Uterus (tissue), 4 donors: Measurements from ENCODE around the gene PRDM2. TPM values are rescaled to one million over a fixed set of nuclear protein-coding genes. Genes with fewer than 3 reads are reported as not detected.

Experiments used
- DNase-seq, 2 donors: peaks; one replicate each; pipeline ENCODE4 v3.0.0-alpha.2; 2019 to 2020
- H3K27ac ChIP-seq, 2 donors: fragments of 200-600 bp; sonication (generic); 1 replicate in 1 of 2; 2 replicates in 1 of 2; pipeline ENCODE4 v1.5.1; 2016 to 2018
- H3K27me3 ChIP-seq, 2 donors: fragments of 200-600 bp; sonication (generic); one replicate each; pipeline ENCODE4 v1.5.1; 2018 to 2019; ENCODE audit warnings: control low read depth in 1 of 2
- H3K36me3 ChIP-seq, 2 donors: fragments of 200-600 bp; sonication (generic); one replicate each; pipeline ENCODE4 v1.5.1; 2019; ENCODE audit warnings: control low read depth in 1 of 2
- H3K4me1 ChIP-seq, 2 donors: fragments of 200-600 bp; sonication (generic); one replicate each; pipeline ENCODE4 v1.5.1; 2018 to 2019; ENCODE audit warnings: control low read depth in 1 of 2
- H3K4me3 ChIP-seq, 2 donors: fragments of 200-600 bp; sonication (generic); 1 replicate in 1 of 2; 2 replicates in 1 of 2; pipeline ENCODE4 v1.5.1; 2018 to 2019; ENCODE audit warnings: mild to moderate bottlenecking in 1 of 2
- H3K9me3 ChIP-seq, 2 donors: fragments of 200-600 bp; sonication (generic); one replicate each; pipeline ENCODE4 v1.5.1; 2019; ENCODE audit warnings: control low read depth in 1 of 2
- POLR2A ChIP-seq, 2 donors: fragments of 450-650 bp; IDR thresholded peaks; one replicate each; pipeline ENCODE4 v1.6.1; 2016; ENCODE audit warnings: antibody characterized with exemption in 2 of 2, mild to moderate bottlenecking in 1 of 2, moderate library complexity in 1 of 2
- intact Hi-C: fragments of 100-400 bp; cut with DNase I; formaldehyde crosslinking; loops from one replicate; pipeline ENCODE4 v1.15.1; 2023; ENCODE audit warnings: low total_unique reads
- total RNA-seq, 4 donors: library from RNA; depleted of rRNA in 3 of 4; stranded (reverse); fragments of >200 nt in 3 of 4; gene quantifications; one replicate each; pipeline versions ENCODE4 v1.1.0 to v1.2.4, GENCODE V29; 2014 to 2023
- TF ChIP-seq, protein P1 (sequence below), 4 experiments: fragments of 200-600 bp in 2 of 4; fragments of 450-650 bp in 2 of 4; sonication (generic) in 2 of 4; IDR thresholded peaks; one replicate each; pipeline ENCODE4 v1.5.1; 2016 to 2019; ENCODE audit warnings: antibody characterized with exemption in 4 of 4, mild to moderate bottlenecking in 2 of 4, moderate library complexity in 1 of 4
- donor health status: DM: yes; HTN: yes; CAD: no.

The PRDM2 gene
- 10 to 100 TPM; 13.1 to 72.8 (median 37.0) TPM for total RNA-seq

DNA sequence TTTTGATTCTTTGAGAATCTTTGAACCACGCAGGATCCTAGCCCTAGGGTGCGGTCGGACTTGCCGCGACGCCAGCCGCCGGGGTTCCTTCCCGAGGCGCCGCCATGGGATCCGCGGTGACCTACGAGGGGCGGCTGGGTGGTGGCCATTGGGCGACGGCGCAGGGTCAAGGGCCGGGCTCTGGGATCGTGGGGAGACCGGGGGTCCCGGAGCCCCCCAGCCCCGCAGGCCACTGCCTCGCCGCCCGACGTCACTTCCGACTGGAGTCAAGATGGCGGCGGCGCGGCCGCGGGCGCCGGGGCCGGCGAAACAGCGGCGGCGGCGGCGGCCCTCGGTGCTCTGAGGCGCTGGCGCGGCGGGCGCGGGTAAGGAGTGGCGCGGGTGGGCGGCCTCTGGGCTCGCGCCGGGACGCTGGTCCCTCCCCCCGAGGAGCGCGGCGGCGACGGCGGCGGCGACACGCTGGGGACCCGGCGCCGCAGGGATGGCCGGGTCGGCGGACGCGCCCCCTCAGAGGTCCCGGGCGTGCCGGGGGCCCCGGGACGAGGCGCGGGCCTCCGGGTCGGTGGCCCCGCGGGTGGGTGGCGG lies at the start of gene PRDM2:
PRDM2 (plus strand) TSS at position 253 of the 585 bp plus-strand sequence. CDS start 15,418 bp downstream, outside the sequence.
- Histone ChIP-seq H3K4me1 (no peaks in the 10 kb centered on the region), H3K36me3 (no peaks in the 10 kb centered on the region), H3K27ac (peak within 1 kb of the TSS; percentile 92 to 94), H3K9me3 (no peaks in the 10 kb centered on the region), H3K27me3 (no peaks in the 10 kb centered on the region), H3K4me3 (peak within 1 kb of the TSS; percentile 79 to 87)
- peak; percentile 28 to 45 for DNase-seq
- intact Hi-C loops, result no loop called here
- TF ChIP-seq POLR2A (IDR thresholded peaks at IDR 0.05), result peak in 1 of 2 donors; percentile 37
- TF ChIP-seq, protein P1, sequence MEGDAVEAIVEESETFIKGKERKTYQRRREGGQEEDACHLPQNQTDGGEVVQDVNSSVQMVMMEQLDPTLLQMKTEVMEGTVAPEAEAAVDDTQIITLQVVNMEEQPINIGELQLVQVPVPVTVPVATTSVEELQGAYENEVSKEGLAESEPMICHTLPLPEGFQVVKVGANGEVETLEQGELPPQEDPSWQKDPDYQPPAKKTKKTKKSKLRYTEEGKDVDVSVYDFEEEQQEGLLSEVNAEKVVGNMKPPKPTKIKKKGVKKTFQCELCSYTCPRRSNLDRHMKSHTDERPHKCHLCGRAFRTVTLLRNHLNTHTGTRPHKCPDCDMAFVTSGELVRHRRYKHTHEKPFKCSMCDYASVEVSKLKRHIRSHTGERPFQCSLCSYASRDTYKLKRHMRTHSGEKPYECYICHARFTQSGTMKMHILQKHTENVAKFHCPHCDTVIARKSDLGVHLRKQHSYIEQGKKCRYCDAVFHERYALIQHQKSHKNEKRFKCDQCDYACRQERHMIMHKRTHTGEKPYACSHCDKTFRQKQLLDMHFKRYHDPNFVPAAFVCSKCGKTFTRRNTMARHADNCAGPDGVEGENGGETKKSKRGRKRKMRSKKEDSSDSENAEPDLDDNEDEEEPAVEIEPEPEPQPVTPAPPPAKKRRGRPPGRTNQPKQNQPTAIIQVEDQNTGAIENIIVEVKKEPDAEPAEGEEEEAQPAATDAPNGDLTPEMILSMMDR (IDR thresholded peaks at IDR 0.05), result no peak

DNA sequence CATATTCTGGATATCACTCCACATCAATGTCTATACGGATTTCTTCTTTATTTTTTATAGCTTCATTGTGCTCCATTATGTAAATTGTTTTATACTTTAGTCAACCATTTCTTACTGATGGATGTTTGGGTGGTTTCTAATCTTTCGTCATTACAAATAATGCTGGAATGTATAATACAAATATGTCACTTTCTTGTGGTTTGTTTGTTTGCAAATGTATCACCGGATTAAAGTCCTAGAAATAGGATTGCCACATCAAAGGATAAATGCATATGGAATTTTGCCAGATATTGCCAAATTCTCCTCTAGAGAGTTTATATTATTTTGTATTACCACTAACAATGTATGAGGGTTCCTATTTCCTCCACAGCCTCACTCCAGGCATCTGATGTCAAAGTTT lies 48.7 kb upstream of the PRDM2 start:
- intact Hi-C loops, result no loop called here
- no peak overlapping the region for H3K27ac ChIP-seq

GRCh38 chr1:13652238-13652637 lies 47.8 kb upstream of the PRDM2 start:
- intact Hi-C loops, result no loop called here
- DNase-seq, result no peak
- H3K36me3 ChIP-seq, result no peaks in the 10 kb centered on the region
- H3K27me3 ChIP-seq, result no peaks in the 10 kb centered on the region
- no peaks in the 10 kb centered on the region for H3K9me3 ChIP-seq
- TF ChIP-seq, protein P1 (IDR thresholded peaks at IDR 0.05), result no peak
- TF ChIP-seq POLR2A (IDR thresholded peaks at IDR 0.05), result no peak
- H3K4me1 ChIP-seq, result no peaks in the 10 kb centered on the region
- no peak overlapping the region for H3K4me3 ChIP-seq
- H3K27ac ChIP-seq, result no peak overlapping the region

More for the DNA sequence above, 48.7 kb upstream of the PRDM2 start:
- H3K36me3 ChIP-seq, result no peaks in the 10 kb centered on the region
- DNase-seq, result no peak
- no peaks in the 10 kb centered on the region for H3K27me3 ChIP-seq
- no peak overlapping the region for H3K4me3 ChIP-seq
- TF ChIP-seq, protein P1 (IDR thresholded peaks at IDR 0.05), result no peak
- TF ChIP-seq POLR2A (IDR thresholded peaks at IDR 0.05), result no peak
- H3K9me3 ChIP-seq, result no peaks in the 10 kb centered on the region
- no peaks in the 10 kb centered on the region for H3K4me1 ChIP-seq

GRCh38 chr1:13661539-13661938 lies 38.4 kb upstream of the PRDM2 start:
- no peaks in the 10 kb centered on the region for H3K4me1 ChIP-seq
- H3K27ac ChIP-seq, result peak overlapping the region; percentile 52 to 70
- no peaks in the 10 kb centered on the region for H3K9me3 ChIP-seq
- H3K27me3 ChIP-seq, result no peaks in the 10 kb centered on the region
- TF ChIP-seq POLR2A (IDR thresholded peaks at IDR 0.05), result no peak
- TF ChIP-seq, protein P1 (IDR thresholded peaks at IDR 0.05), result no peak
- no peak overlapping the region for H3K4me3 ChIP-seq
- intact Hi-C loops, result no loop called here
- DNase-seq, result peak; percentile 21 to 45
- no peaks in the 10 kb centered on the region for H3K36me3 ChIP-seq

DNA sequence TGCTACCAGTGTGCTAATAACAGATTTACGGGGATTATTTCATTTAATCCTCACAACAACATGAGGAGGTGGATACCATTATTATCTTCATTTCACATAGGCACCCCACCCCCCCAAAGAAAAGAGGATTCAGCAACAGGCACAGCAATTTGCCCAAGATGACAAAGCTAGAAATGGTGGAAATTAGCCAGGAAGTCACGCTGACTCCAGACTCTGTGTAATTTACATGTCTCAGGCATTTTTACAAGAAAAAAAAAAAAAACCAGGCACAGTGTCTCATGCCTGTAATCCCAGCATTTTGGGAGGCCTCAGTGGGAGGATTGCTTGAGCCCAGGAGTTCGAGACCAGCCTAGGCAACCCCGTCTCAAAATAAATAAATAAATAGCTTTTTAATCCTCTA lies 37.5 kb upstream of the PRDM2 start:
- Histone ChIP-seq H3K4me3 (no peak overlapping the region), H3K4me1 (no peaks in the 10 kb centered on the region), H3K9me3 (no peaks in the 10 kb centered on the region), H3K27ac (peak overlapping the region; percentile 52 to 70), H3K27me3 (no peaks in the 10 kb centered on the region), H3K36me3 (no peaks in the 10 kb centered on the region)
- TF ChIP-seq POLR2A (IDR thresholded peaks at IDR 0.05), result no peak
- TF ChIP-seq, protein P1 (IDR thresholded peaks at IDR 0.05), result no peak
- intact Hi-C loops, result no loop called here
- DNase-seq, result peak in 1 of 2 donors; percentile 53
